Endothelial cell of umbilical vein (primary cell): ENCODE results near the gene EFHD2. TPM values are rescaled to one million over a fixed set of nuclear protein-coding genes. Genes with fewer than 3 reads are reported as not detected.
"Not testable (repeated sequence)": the region's sequence is repeated elsewhere in the genome, so short reads cannot be mapped to it uniquely, and the experiment has no call there.

ENCODE experiments used
- BruUV-seq: library from RNA; stranded (reverse); fragments of 400-500 nt; replicated peaks from 2 replicates; lab custom pipeline; 2021; lab: Mats Ljungman, UMichigan
- CTCF ChIA-PET: fragments of 300-600, 350-600 bp; sonication (Branson Sonifier 250); formaldehyde crosslinking; loops from one replicate; lab custom pipeline; 2021; ENCODE audit warnings: antibody characterized with exemption, inconsistent platforms; lab: Charles Lee
- POLR2A ChIA-PET: fragments of 300-600, 350-600 bp; sonication (Branson Sonifier 250); formaldehyde crosslinking; loops from one replicate; lab custom pipeline; 2021; ENCODE audit warnings: antibody characterized with exemption, inconsistent platforms; lab: Charles Lee
- DNase-seq: peaks from one replicate; pipeline ENCODE4 v3.0.0-alpha.2; 2011; ENCODE audit warnings: low read depth, low spot score
- FAIRE-seq: peaks from 2 replicates; lab custom pipeline; 2011; peaks lifted over from hg19 to GRCh38; lab: Jason Lieb, UNC
- H2AFZ ChIP-seq: 2 replicates; pipeline ENCODE4 v1.6.0; 2012; ENCODE audit warnings: low read depth, low read length, control low read depth, inconsistent platforms
- H3K27ac ChIP-seq: 2 replicates; pipeline ENCODE4 v1.5.1; 2011; ENCODE audit warnings: low read depth, mild to moderate bottlenecking, control low read depth, low read length, moderate library complexity; ENCODE audit not compliant: insufficient read depth
- H3K27me3 ChIP-seq, 2 experiments: 2 replicates each; pipeline versions ENCODE4 v1.6.0 to v1.6.1; 2011; ENCODE audit warnings: low read length in 2 of 2, mixed read lengths in 1 of 2; ENCODE audit not compliant: control insufficient read depth in 2 of 2, insufficient read depth in 2 of 2
- H3K36me3 ChIP-seq, 2 experiments: 2 replicates in 1 of 2; 3 replicates in 1 of 2; pipeline ENCODE4 v1.5.1; 2011; ENCODE audit warnings: low read length in 2 of 2, mild to moderate bottlenecking in 1 of 2, moderate library complexity in 1 of 2; ENCODE audit not compliant: control insufficient read depth in 2 of 2, insufficient read depth in 2 of 2; ENCODE audit errors: extremely low read depth in 1 of 2
- H3K4me1 ChIP-seq: 3 replicates; pipeline ENCODE4 v1.5.1; 2011; ENCODE audit warnings: mild to moderate bottlenecking, low read length; ENCODE audit not compliant: control insufficient read depth, insufficient read depth; ENCODE audit errors: extremely low read depth
- H3K4me2 ChIP-seq: 2 replicates; pipeline ENCODE4 v1.6.1; 2011; ENCODE audit warnings: low read length, control low read depth, mixed read lengths; ENCODE audit not compliant: insufficient read depth
- H3K4me3 ChIP-seq, 3 experiments: fragments of 200-600 bp in 1 of 3; sonication (generic), shearing (Covaris generic) in 1 of 3; replicated peaks in 1 of 3; 2 replicates each; pipeline ENCODE4 v1.5.1; 2011 to 2016; ENCODE audit warnings: control low read depth in 3 of 3, low read length in 3 of 3, mild to moderate bottlenecking in 2 of 3, inconsistent platforms in 1 of 3, low read depth in 1 of 3, moderate library complexity in 1 of 3; ENCODE audit not compliant: insufficient read depth in 1 of 3
- H3K79me2 ChIP-seq: 2 replicates; pipeline ENCODE4 v1.6.0; 2012; ENCODE audit warnings: low read length, inconsistent platforms; ENCODE audit not compliant: control insufficient read depth, insufficient read depth
- H3K9ac ChIP-seq: replicated peaks from 2 replicates; pipeline ENCODE3; 2011; ENCODE audit warnings: low read length, control low read depth; ENCODE audit not compliant: insufficient read depth; ENCODE audit errors: extremely low read depth
- H3K9me1 ChIP-seq: replicated peaks from 3 replicates; pipeline ENCODE4 v1.6.0; 2011; ENCODE audit warnings: mild to moderate bottlenecking, low read length; ENCODE audit not compliant: control insufficient read depth, insufficient read depth; ENCODE audit errors: extremely low read depth
- H3K9me3 ChIP-seq: replicated peaks from 2 replicates; pipeline ENCODE4 v1.5.1; 2012; ENCODE audit warnings: low read length, inconsistent platforms; ENCODE audit not compliant: control insufficient read depth, insufficient read depth
- H4K20me1 ChIP-seq: replicated peaks from 2 replicates; pipeline ENCODE3; 2011; ENCODE audit warnings: mild to moderate bottlenecking, low read length; ENCODE audit not compliant: control insufficient read depth, insufficient read depth; ENCODE audit errors: extremely low read depth
- CTCF ChIP-seq, 2 donors: IDR thresholded peaks; 1 replicate in 1 of 2; 2 replicates in 1 of 2; pipeline ENCODE4 v1.5.1; 2011; ENCODE audit warnings: low read length in 2 of 2, mild to moderate bottlenecking in 2 of 2, moderate library complexity in 2 of 2, control low read depth in 1 of 2, inconsistent platforms in 1 of 2, low read depth in 1 of 2; ENCODE audit not compliant: insufficient read depth in 1 of 2; ENCODE audit errors: extremely low read depth in 1 of 2
- EZH2 ChIP-seq: IDR thresholded peaks from 2 replicates; pipeline ENCODE4 v1.6.1; 2012; ENCODE audit warnings: borderline replicate concordance, low read depth, mild to moderate bottlenecking, moderate library complexity, low read length, inconsistent platforms; ENCODE audit not compliant: severe bottlenecking
- FOS ChIP-seq: IDR thresholded peaks from 2 replicates; pipeline ENCODE4 v1.6.1; 2011; ENCODE audit warnings: mild to moderate bottlenecking, low read length, moderate library complexity, borderline replicate concordance; ENCODE audit not compliant: insufficient read depth
- GATA2 ChIP-seq: IDR thresholded peaks from 2 replicates; pipeline ENCODE4 v1.7.0; 2011; ENCODE audit warnings: low read depth, mild to moderate bottlenecking, moderate library complexity, mixed read lengths, low read length; ENCODE audit not compliant: insufficient read length, insufficient read depth
- JUN ChIP-seq: IDR thresholded peaks from 2 replicates; pipeline ENCODE4 v1.6.1; 2011; ENCODE audit warnings: borderline replicate concordance, low read depth; ENCODE audit not compliant: insufficient read length, insufficient read depth
- MAX ChIP-seq: IDR thresholded peaks from 2 replicates; pipeline ENCODE4 v1.6.1; 2011; ENCODE audit not compliant: insufficient read depth, insufficient read length
- MYC ChIP-seq: IDR thresholded peaks from one replicate; pipeline ENCODE4 v1.6.1; 2011; ENCODE audit warnings: mild to moderate bottlenecking, low read depth, low read length
- POLR2A ChIP-seq: IDR thresholded peaks from 2 replicates; pipeline ENCODE4 v1.6.1; 2012; ENCODE audit warnings: low read depth, mild to moderate bottlenecking, control low read depth, low read length
- POLR2AphosphoS5 ChIP-seq: IDR thresholded peaks from 2 replicates; pipeline ENCODE4 v1.6.1; 2012; ENCODE audit warnings: low read depth, mild to moderate bottlenecking, control low read depth, low read length, moderate library complexity; ENCODE audit not compliant: insufficient read depth
- dilution Hi-C: fragments of 300-500 bp; cut with MboI; formaldehyde crosslinking; loops from one replicate; pipeline ENCODE4 v1.15.0; 2019; ENCODE audit warnings: low sequenced_read_pairs; ENCODE audit not compliant: extremely low pct_ligation_motif_present
- intact Hi-C: fragments of 100-400 bp; cut with micrococcal nuclease; formaldehyde crosslinking; loops from one replicate; pipeline ENCODE4 v1.10.0; 2022
- polyA plus RNA-seq, 4 experiments: library from polyadenylated mRNA; depleted of rRNA in 3 of 4; stranded (reverse) in 3 of 4; unstranded in 1 of 4; fragments of >200 nt; gene quantifications; 2 replicates each; pipeline versions ENCODE4 v1.2.1 to v1.2.3, GENCODE V29; 2011 to 2012; ENCODE audit warnings: missing spikeins in 1 of 4
- total RNA-seq: library from RNA; stranded (reverse); gene quantifications from 2 replicates; pipeline ENCODE4 v1.2.3, GENCODE V29; 2021

EFHD2 gene
- total and polyA plus RNA-seq, 2 donors (not counting 3 experiments of a cell fraction or from before 2014, with no cell fraction given) = 50.2 to 73.5 TPM

DNA sequence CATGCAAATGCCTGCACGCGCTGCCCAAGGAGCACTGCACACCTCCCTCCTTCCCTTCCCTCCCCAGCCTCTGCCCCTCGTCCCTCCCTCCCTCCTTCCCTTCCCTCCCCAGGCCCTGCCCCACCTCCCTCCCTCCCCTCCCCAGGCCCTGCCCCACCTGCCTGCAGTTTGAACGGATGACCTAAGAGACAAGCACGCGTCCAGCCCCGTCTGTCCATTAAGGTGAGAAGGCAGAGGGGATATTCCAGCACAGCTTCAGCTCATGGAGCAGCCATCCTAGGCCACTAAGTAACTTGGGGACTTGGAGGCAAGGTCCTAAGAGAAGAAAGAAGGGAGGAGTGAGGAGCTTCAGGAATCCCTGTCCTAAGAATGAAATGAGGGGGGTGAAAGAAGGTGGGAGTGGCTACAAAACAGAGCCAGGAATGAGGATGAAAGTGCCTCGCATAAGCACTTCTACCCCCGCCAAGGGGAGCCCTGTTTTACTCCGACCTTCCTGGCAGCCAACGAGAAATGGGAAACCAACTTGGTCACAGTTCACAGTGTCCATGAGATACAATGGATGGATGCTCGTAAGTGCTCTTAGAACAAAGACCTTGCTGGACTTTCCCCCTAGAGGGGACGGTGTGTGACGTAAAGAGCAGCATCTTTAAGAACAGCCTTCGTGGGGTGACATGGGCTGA is 21.3 kb upstream of the EFHD2 start:
- dilution Hi-C loops (no loop called here), intact Hi-C loops (no loop called here)
- H3K9ac ChIP-seq = no peak overlapping the region
- no peaks in the 10 kb centered on the region for H3K36me3 ChIP-seq
- no peaks in the 10 kb centered on the region for H3K9me3 ChIP-seq
- H3K27ac ChIP-seq = no peak overlapping the region
- BruUV-seq = no TSS peak
- H3K79me2 ChIP-seq = no peaks in the 10 kb centered on the region
- H3K9me1 ChIP-seq = no peaks in the 10 kb centered on the region
- no peaks in the 10 kb centered on the region for H3K4me1 ChIP-seq
- H2AFZ ChIP-seq = no peak overlapping the region
- POLR2A ChIA-PET = no interaction called here
- CTCF ChIA-PET = interaction anchor here (2.6 kb wide), 1 partner anchor 65 kb away, joined by 13 read pairs; no protein-coding TSS in a partner anchor
- H4K20me1 ChIP-seq = no peaks in the 10 kb centered on the region
- H3K4me3 ChIP-seq = no peak overlapping the region
- no peak for DNase-seq
- FAIRE-seq = no peak
- H3K27me3 ChIP-seq = peaks cover 0 to 3% of the 10 kb centered on the region in 2 experiments
- no peak overlapping the region for H3K4me2 ChIP-seq
- no peak for TF ChIP-seq EZH2
- TF ChIP-seq FOS = no peak
- no peak for TF ChIP-seq CTCF (IDR thresholded peaks at IDR 0.05; ENCODE audit: extremely low read depth in 1 of 2, insufficient read depth in 1 of 2, low read depth in 1 of 2, low read length in 2 of 2)
- TF ChIP-seq MAX = no peak
- no peak for TF ChIP-seq POLR2AphosphoS5
- TF ChIP-seq POLR2A = no peak
- TF ChIP-seq JUN = no peak
- no peak for TF ChIP-seq GATA2
- no peak for TF ChIP-seq MYC

DNA sequence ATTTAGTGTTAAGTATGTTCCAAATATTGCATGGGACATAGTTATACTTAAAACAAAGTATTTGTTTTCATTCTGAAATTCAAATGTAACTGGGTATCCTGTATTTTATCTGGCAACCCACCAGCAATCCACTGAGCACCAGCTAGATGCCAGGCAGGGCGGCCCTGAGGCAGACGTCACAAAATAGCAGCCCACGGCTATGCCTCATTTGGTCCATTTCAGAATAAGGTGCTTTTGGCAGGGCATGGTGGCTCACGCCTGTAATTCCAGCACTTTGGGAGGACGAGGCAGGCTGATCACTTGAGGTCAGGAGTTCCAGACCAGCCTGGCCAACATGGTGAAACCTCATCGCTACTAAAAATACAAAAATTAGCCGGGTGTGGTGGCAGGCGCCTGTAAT is 19.9 kb upstream of the EFHD2 start:
- H3K9me3 ChIP-seq, H3K9ac ChIP-seq, POLR2A ChIA-PET, H4K20me1 ChIP-seq, H2AFZ ChIP-seq, H3K4me2 ChIP-seq, FAIRE-seq, dilution Hi-C loops, DNase-seq, H3K4me1 ChIP-seq, H3K36me3 ChIP-seq, H3K79me2 ChIP-seq, H3K4me3 ChIP-seq, H3K27ac ChIP-seq, BruUV-seq, H3K27me3 ChIP-seq, H3K9me1 ChIP-seq: not testable (repeated sequence)
- intact Hi-C loops = loop anchor here (2.0 kb wide), 1 partner anchor 19 kb away; the partner anchor contains the start of gene EFHD2
- CTCF ChIA-PET = interaction anchor here (1.0 kb wide), 1 partner anchor 67 kb away, joined by 3 read pairs; no protein-coding TSS in a partner anchor
